H1 (cell line): ENCODE measurements around the gene VAMP4. TPM values are rescaled to one million over a fixed set of nuclear protein-coding genes. Genes with fewer than 3 reads are reported as not detected.

Experiments used
- CTCF ChIA-PET: fragments of 300-600 bp; sonication (Branson Sonifier 250); formaldehyde crosslinking; loops from one replicate; lab custom pipeline; 2021; ENCODE audit not compliant: partially characterized antibody; lab: Charles Lee
- POLR2A ChIA-PET: fragments of 300-600 bp; sonication (Branson Sonifier 250); formaldehyde crosslinking; loops from one replicate; lab custom pipeline; 2021; ENCODE audit warnings: inconsistent platforms; ENCODE audit not compliant: partially characterized antibody; lab: Charles Lee
- DNase-seq, 2 experiments: peaks; one replicate each; pipeline versions ENCODE4 v3.0.0 to v3.0.0-alpha.2; 2010 to 2022; ENCODE audit warnings: low spot score in 2 of 2, low read depth in 1 of 2, mixed read lengths in 1 of 2
- FAIRE-seq: peaks from 2 replicates; lab custom pipeline; 2011; peaks lifted over from hg19 to GRCh38; lab: Jason Lieb, UNC
- H2AFZ ChIP-seq: 2 replicates; pipeline ENCODE4 v1.8.1; 2012; ENCODE audit warnings: low read length, inconsistent platforms
- H2AK5ac ChIP-seq: 2 replicates; pipeline ENCODE4 v1.6.1; 2013; ENCODE audit warnings: low read depth, low read length
- H2BK120ac ChIP-seq: replicated peaks from 2 replicates; pipeline ENCODE3; 2013; ENCODE audit warnings: low read depth, low read length, inconsistent platforms
- H2BK12ac ChIP-seq: 2 replicates; pipeline ENCODE4 v1.6.1; 2013; ENCODE audit warnings: low read depth, low read length
- H2BK15ac ChIP-seq: 2 replicates; pipeline ENCODE4 v1.6.1; 2013; ENCODE audit warnings: low read length
- H2BK20ac ChIP-seq: 2 replicates; pipeline ENCODE4 v1.6.1; 2013; ENCODE audit warnings: low read length
- H2BK5ac ChIP-seq: 2 replicates; pipeline ENCODE4 v1.6.1; 2013; ENCODE audit warnings: low read depth, low read length
- H3K14ac ChIP-seq: 2 replicates; pipeline ENCODE4 v1.6.1; 2013; ENCODE audit warnings: inconsistent platforms; ENCODE audit not compliant: insufficient read length
- H3K18ac ChIP-seq: 2 replicates; pipeline ENCODE4 v1.6.1; 2013; ENCODE audit warnings: low read length; ENCODE audit errors: extremely low read depth
- H3K23ac ChIP-seq: 2 replicates; pipeline ENCODE4 v1.6.1; 2013; ENCODE audit warnings: inconsistent platforms; ENCODE audit not compliant: insufficient read length
- H3K23me2 ChIP-seq: 2 replicates; pipeline ENCODE4 v1.6.1; 2013; ENCODE audit warnings: low read depth, low read length
- H3K27ac ChIP-seq: 2 replicates; pipeline ENCODE4 v1.6.1; 2011; ENCODE audit warnings: low read depth, low read length, inconsistent platforms
- H3K27me3 ChIP-seq, 4 experiments: replicated peaks in 1 of 4; 1 replicate in 1 of 4; 2 replicates in 3 of 4; pipeline versions ENCODE4 v1.6.1 to v1.8.1; 2011 to 2013; ENCODE audit warnings: low read length in 3 of 4, mild to moderate bottlenecking in 3 of 4, inconsistent platforms in 2 of 4, mixed read lengths in 2 of 4, moderate library complexity in 1 of 4; ENCODE audit not compliant: control insufficient read depth in 3 of 4, insufficient read depth in 3 of 4; ENCODE audit errors: extremely low read depth in 1 of 4
- H3K36me3 ChIP-seq, 4 experiments: 2 replicates each; pipeline versions ENCODE4 v1.6.1 to v1.8.1; 2011 to 2013; ENCODE audit warnings: mild to moderate bottlenecking in 4 of 4, low read length in 3 of 4, moderate library complexity in 2 of 4, control low read depth in 1 of 4, inconsistent platforms in 1 of 4; ENCODE audit not compliant: insufficient read depth in 4 of 4, control insufficient read depth in 2 of 4
- H3K4ac ChIP-seq: replicated peaks from 2 replicates; pipeline ENCODE3; 2013; ENCODE audit warnings: low read length, low read depth, mixed read lengths, inconsistent platforms; ENCODE audit not compliant: insufficient read length
- H3K4me1 ChIP-seq, 4 experiments: replicated peaks in 1 of 4; 1 replicate in 1 of 4; 2 replicates in 3 of 4; pipeline versions ENCODE4 v1.6.1 to v1.8.1; 2011 to 2013; ENCODE audit warnings: low read length in 3 of 4, inconsistent platforms in 2 of 4, mixed read lengths in 1 of 4; ENCODE audit not compliant: insufficient read depth in 4 of 4, control insufficient read depth in 3 of 4
- H3K4me2 ChIP-seq, 2 experiments: 2 replicates each; pipeline versions ENCODE4 v1.6.1 to v1.8.1; 2011 to 2013; ENCODE audit warnings: low read depth in 2 of 2, low read length in 2 of 2, control low read depth in 1 of 2, inconsistent platforms in 1 of 2, mild to moderate bottlenecking in 1 of 2; ENCODE audit not compliant: insufficient read depth in 1 of 2
- H3K4me3 ChIP-seq, 4 experiments: fragments of 200-600, 300-600 bp in 1 of 4; sonication (generic), shearing (Covaris generic), sonication (Bioruptor Twin) in 1 of 4; 2 replicates each; pipeline versions ENCODE4 v1.5.1 to v1.8.1; 2011 to 2016; ENCODE audit warnings: low read length in 4 of 4, low read depth in 3 of 4, control low read depth in 2 of 4, inconsistent platforms in 2 of 4, mild to moderate bottlenecking in 2 of 4, mixed read lengths in 1 of 4, moderate library complexity in 1 of 4; ENCODE audit not compliant: insufficient read depth in 2 of 4; ENCODE audit errors: extremely low read depth in 1 of 4
- H3K56ac ChIP-seq: replicated peaks from 2 replicates; pipeline ENCODE3; 2013; ENCODE audit warnings: low read depth, mild to moderate bottlenecking, mixed read lengths, low read length, inconsistent platforms; ENCODE audit not compliant: insufficient read length
- H3K79me1 ChIP-seq: 2 replicates; pipeline ENCODE4 v1.6.1; 2013; ENCODE audit warnings: low read depth, low read length, control low read depth
- H3K79me2 ChIP-seq, 2 experiments: 2 replicates each; pipeline versions ENCODE4 v1.6.1 to v1.8.1; 2012 to 2013; ENCODE audit warnings: low read length in 2 of 2, mild to moderate bottlenecking in 2 of 2, inconsistent platforms in 1 of 2; ENCODE audit not compliant: insufficient read depth in 2 of 2, control insufficient read depth in 1 of 2
- H3K9ac ChIP-seq, 4 experiments: replicated peaks in 1 of 4; 1 replicate in 1 of 4; 2 replicates in 3 of 4; pipeline versions ENCODE4 v1.6.1 to v1.8.1; 2011 to 2013; ENCODE audit warnings: low read depth in 3 of 4, low read length in 3 of 4, control low read depth in 2 of 4, mild to moderate bottlenecking in 2 of 4, moderate library complexity in 2 of 4, inconsistent platforms in 1 of 4; ENCODE audit errors: extremely low read depth in 1 of 4
- H3K9me3 ChIP-seq, 2 experiments: 2 replicates each; pipeline versions ENCODE4 v1.6.1 to v1.8.1; 2012 to 2013; ENCODE audit warnings: mild to moderate bottlenecking in 2 of 2, moderate library complexity in 2 of 2, control low read depth in 1 of 2, inconsistent platforms in 1 of 2, low read depth in 1 of 2, low read length in 1 of 2, mixed read lengths in 1 of 2; ENCODE audit not compliant: insufficient read depth in 2 of 2
- H4K20me1 ChIP-seq, 2 experiments: replicated peaks in 1 of 2; 2 replicates each; pipeline versions ENCODE3 to v1.8.1; 2011 to 2013; ENCODE audit warnings: inconsistent platforms in 2 of 2, low read length in 2 of 2, mild to moderate bottlenecking in 1 of 2; ENCODE audit not compliant: insufficient read depth in 2 of 2, control insufficient read depth in 1 of 2
- H4K5ac ChIP-seq: 2 replicates; pipeline ENCODE4 v1.6.1; 2013; ENCODE audit warnings: low read length, low read depth, mixed read lengths, inconsistent platforms; ENCODE audit not compliant: insufficient read length
- H4K8ac ChIP-seq: 2 replicates; pipeline ENCODE4 v1.8.0; 2013; ENCODE audit warnings: mild to moderate bottlenecking, moderate library complexity, low read length, inconsistent platforms; ENCODE audit not compliant: insufficient read depth; ENCODE audit errors: extremely low read depth
- H4K91ac ChIP-seq: replicated peaks from 2 replicates; pipeline ENCODE3; 2013; ENCODE audit warnings: low read length, mixed read lengths, inconsistent platforms; ENCODE audit not compliant: insufficient read length
- BRCA1 ChIP-seq: IDR thresholded peaks from 2 replicates; pipeline ENCODE4 v1.6.1; 2012; ENCODE audit warnings: low read depth, low read length, improper control_type of control experiment
- CBX5 ChIP-seq: fragments of 300-800, 300-1000 bp; sonication (generic); IDR thresholded peaks from 2 replicates; pipeline ENCODE4 v1.7.1; 2016; ENCODE audit warnings: antibody characterized with exemption, low read length, low read depth
- CEBPB ChIP-seq: IDR thresholded peaks from 2 replicates; pipeline ENCODE4 v1.6.1; 2012; ENCODE audit warnings: low read depth, low read length
- EGR1 ChIP-seq: IDR thresholded peaks from 2 replicates; pipeline ENCODE4 v1.6.1; 2011; ENCODE audit warnings: low read depth, low read length, borderline replicate concordance
- JUND ChIP-seq: IDR thresholded peaks from 2 replicates; pipeline ENCODE4 v1.6.1; 2011; ENCODE audit warnings: mild to moderate bottlenecking, improper control_type of control experiment, low read length
- KDM5A ChIP-seq: fragments of 200-600 bp; IDR thresholded peaks from 2 replicates; pipeline ENCODE4 v1.7.1; 2012; ENCODE audit warnings: mild to moderate bottlenecking, low read length, inconsistent platforms, mixed read lengths
- RBBP5 ChIP-seq: IDR thresholded peaks from 2 replicates; pipeline ENCODE4 v1.7.1; 2012; ENCODE audit warnings: low read depth, mild to moderate bottlenecking, inconsistent platforms, low read length, moderate library complexity, borderline replicate concordance
- SAP30 ChIP-seq: fragments of 300-600 bp; sonication (generic); IDR thresholded peaks from 2 replicates; pipeline ENCODE4 v1.7.1; 2012; ENCODE audit warnings: low read length, moderate library complexity, mild to moderate bottlenecking, inconsistent platforms; ENCODE audit not compliant: insufficient read depth, insufficient replicate concordance
- SIN3A ChIP-seq, 2 experiments: IDR thresholded peaks in 1 of 2; conservative IDR thresholded peaks in 1 of 2; 2 replicates each; pipeline ENCODE4 v1.6.1; 2011 to 2012; ENCODE audit warnings: low read length in 2 of 2, improper control_type of control experiment in 1 of 2, low read depth in 1 of 2, mild to moderate bottlenecking in 1 of 2
- SIX5 ChIP-seq: IDR thresholded peaks from 2 replicates; pipeline ENCODE4 v1.6.1; 2011; ENCODE audit warnings: mild to moderate bottlenecking, low read depth, low read length
- SP2 ChIP-seq: IDR thresholded peaks from 2 replicates; pipeline ENCODE4 v1.6.1; 2012; ENCODE audit warnings: mild to moderate bottlenecking, low read length, inconsistent platforms
- whole genome bisulfite sequencing, 2 experiments: shearing (Covaris generic) in 1 of 2; methylation state at CpG; one replicate each; pipeline versions ENCODE4 v1.1.6 to v1.1.7; 2013 to 2015; ENCODE audit warnings: low lambda C conversion rate in 2 of 2, mixed read lengths in 2 of 2, inconsistent platforms in 1 of 2, low coverage in 1 of 2, missing lambda C conversion rate in 1 of 2; ENCODE audit not compliant: insufficient replicate concordance in 2 of 2, insufficient coverage in 1 of 2, insufficient read length in 1 of 2; ENCODE audit errors: extremely low coverage in 1 of 2, missing lambda C conversion rate in 1 of 2; 5-methylcytosine and 5-hydroxymethylcytosine counted together
- polyA plus RNA-seq, 7 experiments: library from polyadenylated mRNA; depleted of rRNA in 3 of 7; stranded (reverse) in 5 of 7; unstranded in 2 of 7; fragments of >200 nt in 5 of 7; fragments of 200-250 nt in 2 of 7; gene quantifications; 1 replicate in 5 of 7; 2 replicates in 1 of 7; 4 replicates in 1 of 7; pipeline versions ENCODE4 v1.2.1 to v1.2.3, GENCODE V29; 2011 to 2013; ENCODE audit warnings: missing spikeins in 2 of 7, mixed read lengths in 2 of 7
- total RNA-seq: library from RNA; stranded (reverse); fragmentation: NEBNext Ultra II Directional; extraction: Animal tissue kit (Norgen Biotek cat#: 25700); gene quantifications from 2 replicates; pipeline ENCODE4 v1.2.1, GENCODE V29; 2021
- TF ChIP-seq, protein P1 (sequence below): IDR thresholded peaks from 2 replicates; pipeline ENCODE4 v1.6.1; 2012; ENCODE audit warnings: inconsistent platforms

VAMP4 gene
- total and polyA plus RNA-seq, 2 of the 8 experiments (the other 6 are each of a cell fraction or from before 2014, with no cell fraction given) = 1.6 to 13.9 TPM

DNA sequence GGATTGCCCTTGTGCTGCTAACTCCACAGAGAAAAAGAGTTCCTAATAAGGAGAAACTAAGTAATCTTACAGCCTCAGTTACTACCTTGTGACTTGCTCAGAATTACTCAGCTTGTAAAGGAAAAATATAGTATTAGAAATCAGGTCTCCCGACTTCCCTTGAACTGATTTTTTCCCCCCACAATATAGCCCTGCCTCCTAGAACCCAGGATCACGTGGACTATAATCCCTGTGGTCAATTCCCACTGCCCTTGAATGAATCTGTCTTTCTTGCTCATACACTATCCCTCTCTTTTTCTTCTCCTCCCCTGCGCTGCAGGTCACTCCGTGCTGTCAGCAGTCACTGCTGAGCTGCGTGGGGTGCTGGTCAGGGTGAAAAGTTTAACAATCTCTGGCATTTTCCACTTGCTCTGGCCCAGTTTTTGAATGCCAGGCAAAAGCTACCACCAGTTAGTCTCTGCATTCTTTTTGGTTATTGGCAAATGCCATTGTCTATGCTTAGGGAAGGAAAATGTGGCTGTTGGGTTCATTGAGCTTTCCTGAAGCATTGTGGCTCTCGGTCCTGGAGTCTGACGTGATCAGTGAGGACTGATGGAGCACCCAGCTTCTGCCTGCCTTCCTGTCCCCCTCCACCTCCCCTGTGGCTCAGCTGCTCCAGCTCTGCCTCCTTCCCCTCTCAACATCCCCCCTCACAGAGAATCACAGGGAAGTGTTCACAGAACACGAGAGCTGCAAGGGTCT is 87.5 kb downstream of the VAMP4 start:
- Histone ChIP-seq H2BK5ac (no peak overlapping the region), H3K79me1 (no peaks in the 10 kb centered on the region), H3K27me3 (no peaks in the 10 kb centered on the region), H4K5ac (no peak overlapping the region), H4K8ac (no peak overlapping the region), H3K18ac (no peak overlapping the region), H3K36me3 (no peaks in the 10 kb centered on the region), H2BK20ac (no peak overlapping the region), H3K4me1 (peaks cover 0 to 5% (median 0%) of the 10 kb centered on the region in 4 experiments; a peak in 1 of 7 replicates), H3K4me3 (no peak overlapping the region), H3K4ac (no peak overlapping the region), H3K4me2 (no peak overlapping the region), H2BK120ac (no peak overlapping the region), H2BK15ac (no peak overlapping the region), H3K27ac (no peak overlapping the region), H2AFZ (peak overlapping the region; percentile 28; the same call in 1 of the 2 replicates), H4K91ac (no peak overlapping the region), H2BK12ac (no peak overlapping the region), H4K20me1 (no peaks in the 10 kb centered on the region), H3K14ac (no peak overlapping the region), H3K23ac (no peak overlapping the region), H3K23me2 (no peaks in the 10 kb centered on the region), H3K56ac (no peak overlapping the region), H3K79me2 (no peaks in the 10 kb centered on the region), H3K9ac (no peak overlapping the region), H2AK5ac (no peak overlapping the region), H3K9me3 (no peaks in the 10 kb centered on the region)
- ChIA-PET POLR2A (interaction anchor here (1.4 to 1.9 kb wide), 3 partner anchors 10 to 169 kb away, joined by 4 to 7 read pairs (median 4); partner anchors contain the start of genes PRRC2C and VAMP4), CTCF (interaction anchor here (0.6 to 9.7 kb wide), 20 partner anchors 11 to 1701 kb away, joined by 3 to 143 read pairs (median 4); partner anchors contain the start of genes METTL13 and VAMP4)
- no peak for DNase-seq
- FAIRE-seq = no peak
- 86% methylated on average over 8 of the region's 8 CpGs; no CpG with 5 or more reads in 1 of the 2 experiments for WGBS, 2 experiments
- TF ChIP-seq JUND = no peak
- no peak for TF ChIP-seq CEBPB
- no peak for TF ChIP-seq SAP30
- TF ChIP-seq SIX5 = no peak
- no peak for TF ChIP-seq SP2
- TF ChIP-seq, protein P1, sequence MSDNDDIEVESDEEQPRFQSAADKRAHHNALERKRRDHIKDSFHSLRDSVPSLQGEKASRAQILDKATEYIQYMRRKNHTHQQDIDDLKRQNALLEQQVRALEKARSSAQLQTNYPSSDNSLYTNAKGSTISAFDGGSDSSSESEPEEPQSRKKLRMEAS = no peak
- TF ChIP-seq EGR1 = no peak
- TF ChIP-seq CBX5 = no peak
- TF ChIP-seq SIN3A (conservative IDR thresholded peaks at IDR 0.05 in 1 of 2, IDR thresholded peaks at IDR 0.05 in 1 of 2; ENCODE audit: low read depth in 1 of 2, low read length in 2 of 2) = no peak
- no peak; the same call in 1 of the 2 replicates for TF ChIP-seq RBBP5
- TF ChIP-seq KDM5A = no peak
- no peak for TF ChIP-seq BRCA1
